GM08714 (cell line): ENCODE data around the gene SUN1.
"Not testable (repeated sequence)": the region's sequence is repeated elsewhere in the genome, so short reads cannot be mapped to it uniquely, and the experiment has no call there.

Experiments used
- H3K4me3 ChIP-seq: fragments of 200-500 bp; sonication (Bioruptor generic); 2 replicates; pipeline ENCODE4 v1.5.1; 2014; ENCODE audit warnings: mild to moderate bottlenecking, low read length, inconsistent platforms
- ZNF274 ChIP-seq: IDR thresholded peaks from 2 replicates; pipeline ENCODE4 v1.6.1; 2012; ENCODE audit warnings: mild to moderate bottlenecking, low read depth, low read length

The SUN1 gene

GRCh38 chr7:897771-898376, 65.6 kb downstream of the SUN1 start:
- H3K4me3 ChIP-seq, result no peak overlapping the region
- TF ChIP-seq ZNF274, result no peak

- H3K4me3 ChIP-seq, result no peak overlapping the region
- no peak for TF ChIP-seq ZNF274
Observed at GRCh38 chr7:898460-898854, 66.2 kb downstream of the SUN1 start.

- no peak overlapping the region for H3K4me3 ChIP-seq
- no peak for TF ChIP-seq ZNF274
Observed at GRCh38 chr7:898855-899681, 66.8 kb downstream of the SUN1 start.

GRCh38 chr7:899806-900205, 67.5 kb downstream of the SUN1 start:
- no peak for TF ChIP-seq ZNF274

GRCh38 chr7:900331-901040, 68.2 kb downstream of the SUN1 start:
- TF ChIP-seq ZNF274, result no peak

More at GRCh38 chr7:899806-900205, 67.5 kb downstream of the SUN1 start:
- H3K4me3 ChIP-seq, result no peak overlapping the region

GRCh38 chr7:901041-901387, 68.7 kb downstream of the SUN1 start:
- no peak for TF ChIP-seq ZNF274
- H3K4me3 ChIP-seq, result no peak overlapping the region

More at GRCh38 chr7:900331-901040, 68.2 kb downstream of the SUN1 start:
- H3K4me3 ChIP-seq, result no peak overlapping the region

- TF ChIP-seq ZNF274, result no peak
- H3K4me3 ChIP-seq, result no peak overlapping the region
Observed at GRCh38 chr7:901388-902154, 69.3 kb downstream of the SUN1 start.

GRCh38 chr7:902996-903395, 70.7 kb downstream of the SUN1 start:
- no peak overlapping the region for H3K4me3 ChIP-seq
- no peak for TF ChIP-seq ZNF274

- no peak for TF ChIP-seq ZNF274
- no peak overlapping the region for H3K4me3 ChIP-seq
Observed at GRCh38 chr7:903921-904755, 71.9 kb downstream of the SUN1 start.

- no peak overlapping the region for H3K4me3 ChIP-seq
- no peak for TF ChIP-seq ZNF274
Observed at GRCh38 chr7:904847-905246, 72.6 kb downstream of the SUN1 start.

GRCh38 chr7:906776-907157, 74.5 kb downstream of the SUN1 start:
- no peak for TF ChIP-seq ZNF274
- H3K4me3 ChIP-seq, result no peak overlapping the region

GRCh38 chr7:907158-907980, 75.1 kb downstream of the SUN1 start:
- TF ChIP-seq ZNF274, result no peak
- no peak overlapping the region for H3K4me3 ChIP-seq

- TF ChIP-seq ZNF274, result no peak
- H3K4me3 ChIP-seq, result no peak overlapping the region
Observed at GRCh38 chr7:908159-908581, 75.9 kb downstream of the SUN1 start.

- not testable (repeated sequence) for H3K4me3 ChIP-seq
Observed at GRCh38 chr7:908591-909357, 76.5 kb downstream of the SUN1 start.
